ENCODE data around the gene CIRBP.

CIRBP gene

DNA sequence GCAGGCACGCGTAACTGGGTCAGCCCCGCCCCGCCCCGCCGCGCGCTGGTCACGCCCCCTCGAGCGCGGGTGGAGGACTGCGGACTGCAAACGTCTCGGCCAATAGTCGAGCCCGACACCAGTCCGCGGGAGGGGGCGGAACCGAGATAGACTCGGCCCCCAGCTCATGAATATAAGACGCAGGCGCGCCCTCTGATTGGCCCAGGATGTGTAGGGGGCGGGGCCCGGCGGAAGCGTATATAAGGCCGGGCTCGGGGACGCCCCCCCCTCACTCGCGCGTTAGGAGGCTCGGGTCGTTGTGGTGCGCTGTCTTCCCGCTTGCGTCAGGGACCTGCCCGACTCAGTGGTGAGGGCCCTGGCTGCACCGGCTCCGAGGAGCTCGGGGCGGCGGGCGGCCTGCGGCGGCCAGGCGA, at the start of gene CIRBP:
Gene CIRBP, plus strand, starts transcription at position 268 of the 413 bp plus-strand sequence. CDS start 1,602 bp downstream, outside the sequence.
- DNase-seq, result peak; percentile 99

DNA sequence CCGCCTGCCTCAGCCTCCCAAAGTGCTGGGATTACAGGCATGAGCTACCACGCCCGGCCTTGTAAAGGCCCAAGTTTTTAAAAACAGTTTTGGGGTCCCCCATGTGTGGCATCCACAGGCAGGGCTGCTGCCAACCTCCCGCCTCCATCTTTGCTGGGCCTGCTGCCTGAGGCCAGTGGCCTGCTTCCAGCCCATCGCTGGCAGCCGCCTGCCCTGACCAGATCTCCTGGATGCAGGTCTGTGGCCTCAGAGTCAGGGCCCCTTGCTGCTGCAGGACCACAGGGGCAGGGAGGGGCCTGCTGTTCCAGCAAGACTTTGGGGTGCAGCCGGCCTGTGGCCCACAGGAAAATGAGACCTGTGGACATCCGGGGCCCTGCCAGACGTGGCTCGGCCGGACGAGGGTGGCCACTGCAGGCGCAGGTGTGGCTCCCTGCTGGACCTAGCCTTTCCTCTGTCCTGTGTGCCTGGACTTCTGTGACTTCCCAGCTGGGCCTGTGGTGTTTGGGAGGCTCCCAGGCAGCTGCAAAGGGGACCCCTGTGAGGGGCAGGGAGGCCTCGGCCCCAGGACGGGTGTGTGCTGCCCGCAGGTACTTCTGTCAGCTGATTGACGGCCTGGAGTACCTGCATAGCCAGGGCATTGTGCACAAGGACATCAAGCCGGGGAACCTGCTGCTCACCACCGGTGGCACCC, 49.2 kb upstream of the CIRBP start:
- DNase-seq, result no peak

DNA sequence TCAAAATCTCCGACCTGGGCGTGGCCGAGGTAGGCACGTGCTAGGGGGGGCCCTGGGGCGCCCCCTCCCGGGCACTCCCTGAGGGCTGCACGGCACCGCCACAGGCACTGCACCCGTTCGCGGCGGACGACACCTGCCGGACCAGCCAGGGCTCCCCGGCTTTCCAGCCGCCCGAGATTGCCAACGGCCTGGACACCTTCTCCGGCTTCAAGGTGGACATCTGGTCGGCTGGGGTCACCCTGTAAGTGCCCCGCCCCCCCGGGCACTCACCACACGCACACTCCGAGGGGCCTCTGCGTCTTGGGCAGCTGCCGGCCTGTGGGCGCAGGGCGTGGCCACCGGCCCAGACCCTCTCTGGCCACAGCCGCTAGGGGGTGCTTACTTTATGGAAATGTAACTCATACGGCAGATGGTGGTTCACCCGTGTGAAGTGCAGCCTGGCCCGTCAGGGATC, 48.6 kb upstream of the CIRBP start:
- no peak for DNase-seq

DNA sequence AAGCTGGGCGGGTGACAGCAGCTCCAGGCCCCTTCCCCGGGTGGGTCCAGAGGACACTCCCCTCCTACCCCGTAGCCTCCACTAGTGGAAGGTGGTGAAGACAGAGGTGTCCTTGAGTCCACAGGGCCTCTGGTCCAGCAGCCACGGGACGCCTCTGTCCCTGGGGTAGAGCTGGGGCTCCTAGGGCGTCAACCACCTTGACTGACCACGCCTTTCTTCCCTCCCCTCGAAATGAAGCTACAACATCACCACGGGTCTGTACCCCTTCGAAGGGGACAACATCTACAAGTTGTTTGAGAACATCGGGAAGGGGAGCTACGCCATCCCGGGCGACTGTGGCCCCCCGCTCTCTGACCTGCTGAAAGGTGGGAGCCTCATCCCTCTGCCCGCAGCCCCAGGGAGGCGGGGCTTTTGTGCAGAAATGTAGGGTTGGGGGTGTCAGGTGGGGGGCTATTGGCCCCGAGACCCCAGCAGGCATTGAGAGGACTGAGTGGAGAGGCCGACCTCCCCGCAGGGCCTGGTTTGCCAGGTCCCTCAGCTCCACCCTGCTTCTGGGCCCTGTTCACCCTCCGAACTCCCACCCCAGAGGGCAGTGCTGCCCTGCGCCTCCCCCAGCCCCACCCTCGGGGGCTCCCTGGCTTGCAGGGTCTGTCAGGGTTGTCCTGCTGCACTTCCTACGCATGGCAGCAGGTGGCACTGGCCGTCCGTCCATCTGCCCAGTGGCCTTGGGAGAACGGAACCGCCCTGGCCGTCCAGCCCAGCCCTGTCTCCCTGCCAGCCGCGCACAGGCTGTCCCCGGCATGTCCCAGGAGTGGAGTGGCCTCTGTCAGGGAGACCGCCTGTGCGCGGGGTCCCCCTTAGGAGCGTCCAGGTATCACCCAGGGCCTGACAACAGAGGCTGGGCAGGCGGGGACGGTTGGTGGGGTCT, 47.9 kb upstream of the CIRBP start:
- no peak for DNase-seq

DNA sequence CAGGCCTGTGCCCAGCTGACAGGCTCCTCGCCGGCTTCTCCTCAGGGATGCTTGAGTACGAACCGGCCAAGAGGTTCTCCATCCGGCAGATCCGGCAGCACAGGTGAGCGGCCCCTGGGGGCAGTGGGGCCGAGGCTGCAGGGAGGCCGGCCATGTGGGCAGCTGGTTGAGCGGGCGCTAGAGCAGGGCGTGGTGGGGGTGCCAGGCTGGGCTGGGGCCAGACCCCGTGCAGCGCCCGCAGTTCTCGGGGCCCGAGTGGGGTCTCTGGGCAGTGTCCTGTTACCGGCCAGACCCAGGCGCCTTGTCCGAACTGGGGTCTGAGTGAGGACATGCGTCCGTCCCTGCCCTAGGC, 47.3 kb upstream of the CIRBP start:
- DNase-seq, result no peak

DNA sequence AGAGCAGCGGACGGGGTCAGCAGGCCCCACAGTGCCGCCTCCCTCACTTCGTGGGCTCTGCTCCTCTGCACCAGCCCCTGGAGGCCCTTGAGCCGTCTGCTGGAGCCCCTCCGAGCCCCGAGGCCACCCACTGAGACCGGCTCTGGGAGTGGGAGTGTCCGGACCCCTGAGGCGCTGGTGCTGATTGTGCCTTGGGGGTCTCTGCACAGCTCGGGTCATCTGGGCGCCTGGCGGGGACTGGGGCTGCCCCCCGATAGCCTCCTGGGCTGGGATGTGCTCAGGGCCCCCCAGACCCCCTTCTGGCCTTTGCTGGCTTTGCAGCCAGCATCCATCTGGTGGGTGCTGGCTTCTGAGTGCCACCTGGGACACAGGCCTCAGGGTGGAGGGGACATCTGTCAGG, 46.7 kb upstream of the CIRBP start:
- no peak for DNase-seq

DNA sequence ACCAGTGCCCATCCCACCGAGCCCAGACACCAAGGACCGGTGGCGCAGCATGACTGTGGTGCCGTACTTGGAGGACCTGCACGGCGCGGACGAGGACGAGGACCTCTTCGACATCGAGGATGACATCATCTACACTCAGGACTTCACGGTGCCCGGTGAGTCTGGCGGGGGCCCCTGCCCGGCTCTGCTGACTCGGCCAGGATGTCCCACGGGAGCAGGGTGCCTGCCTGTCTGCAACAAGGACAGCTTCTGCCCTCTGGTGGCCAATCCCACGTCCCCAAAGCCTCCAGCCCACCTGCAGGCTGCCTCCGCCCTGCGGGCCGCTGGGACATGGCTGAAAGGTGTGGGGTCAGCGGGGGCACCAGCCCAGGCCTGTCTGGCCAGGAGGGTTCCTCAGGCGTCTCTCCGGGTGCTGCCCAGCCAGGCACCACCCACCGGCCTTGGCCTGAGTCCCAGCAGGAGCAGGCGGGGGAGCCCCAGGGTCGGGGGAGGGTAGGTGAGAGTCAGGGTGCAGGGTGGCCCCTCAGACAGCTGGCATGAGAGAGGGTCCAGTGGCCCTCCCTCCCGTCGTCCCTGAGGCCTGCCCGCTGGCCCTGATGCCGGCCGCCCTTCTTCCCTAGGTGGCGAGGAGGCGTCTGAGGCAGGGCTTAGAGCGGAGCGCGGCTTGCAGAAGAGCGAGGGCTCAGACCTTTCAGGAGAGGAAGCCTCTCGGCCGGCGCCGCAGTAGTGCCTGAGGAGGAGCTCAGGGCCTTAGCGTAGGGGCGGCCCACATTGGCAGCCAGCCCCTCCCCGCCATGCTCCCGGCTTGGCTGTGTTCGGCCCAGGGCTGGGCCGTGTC, 45.9 kb upstream of the CIRBP start:
- DNase-seq, result peak; percentile 50

DNA sequence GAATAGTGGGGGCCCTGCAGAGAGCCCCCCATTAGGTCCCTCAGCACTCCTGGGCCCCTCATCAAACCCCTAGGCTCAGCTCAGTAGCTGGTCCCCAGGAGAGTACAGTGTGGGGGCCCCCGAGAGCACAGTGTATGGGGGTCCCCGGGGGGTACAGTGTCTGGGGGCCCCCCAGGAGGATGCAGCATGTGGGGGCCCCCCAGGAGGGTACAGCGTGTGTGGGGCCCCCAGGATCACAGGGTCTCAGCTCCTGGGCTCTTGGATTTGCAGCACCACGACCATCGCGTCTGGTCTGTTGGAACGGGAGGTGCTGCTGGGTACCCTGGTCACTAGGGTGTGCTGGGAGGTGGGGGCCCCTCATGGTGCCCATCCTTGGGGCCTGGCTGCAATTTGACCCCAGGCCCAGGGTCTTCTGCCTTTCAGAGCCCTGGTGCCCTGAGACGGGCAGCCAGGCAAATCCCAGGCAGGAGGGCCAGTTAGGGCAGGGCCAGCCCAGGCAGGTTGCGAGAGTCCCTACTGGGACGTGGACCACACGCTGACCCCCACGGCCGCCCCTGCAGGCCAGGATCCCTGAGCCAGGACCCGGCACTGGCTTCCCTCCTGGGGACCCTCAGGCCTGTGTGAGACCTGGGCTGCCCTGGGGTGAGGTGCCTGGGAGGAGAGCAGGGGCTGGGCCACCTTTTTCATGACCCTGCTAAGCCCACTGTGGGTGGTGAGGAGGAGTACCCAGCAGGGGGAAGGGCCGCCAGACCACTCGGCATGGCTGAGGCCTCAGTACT, 44.9 kb upstream of the CIRBP start:
- DNase-seq, result no peak

DNA sequence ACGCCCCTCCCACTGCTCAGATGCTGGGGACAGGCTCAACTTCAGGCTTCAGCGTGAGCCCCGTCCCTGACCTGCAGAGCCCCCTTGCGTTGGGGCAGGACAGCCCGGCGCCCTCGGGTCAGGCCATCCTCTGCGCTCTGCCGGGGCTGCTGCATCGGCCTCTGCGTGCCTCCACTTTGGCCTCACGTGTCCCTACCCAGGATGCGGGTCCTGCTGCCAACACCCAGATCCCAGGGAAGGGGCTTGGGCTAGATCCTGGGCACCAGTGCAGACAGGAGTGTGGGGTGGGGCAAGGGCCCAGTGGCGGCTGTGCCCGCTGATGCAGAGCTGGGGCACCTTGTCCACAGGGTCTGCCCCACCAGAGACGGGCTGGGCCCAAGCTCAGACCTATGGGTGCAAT, 44.3 kb upstream of the CIRBP start:
- DNase-seq, result no peak

DNA sequence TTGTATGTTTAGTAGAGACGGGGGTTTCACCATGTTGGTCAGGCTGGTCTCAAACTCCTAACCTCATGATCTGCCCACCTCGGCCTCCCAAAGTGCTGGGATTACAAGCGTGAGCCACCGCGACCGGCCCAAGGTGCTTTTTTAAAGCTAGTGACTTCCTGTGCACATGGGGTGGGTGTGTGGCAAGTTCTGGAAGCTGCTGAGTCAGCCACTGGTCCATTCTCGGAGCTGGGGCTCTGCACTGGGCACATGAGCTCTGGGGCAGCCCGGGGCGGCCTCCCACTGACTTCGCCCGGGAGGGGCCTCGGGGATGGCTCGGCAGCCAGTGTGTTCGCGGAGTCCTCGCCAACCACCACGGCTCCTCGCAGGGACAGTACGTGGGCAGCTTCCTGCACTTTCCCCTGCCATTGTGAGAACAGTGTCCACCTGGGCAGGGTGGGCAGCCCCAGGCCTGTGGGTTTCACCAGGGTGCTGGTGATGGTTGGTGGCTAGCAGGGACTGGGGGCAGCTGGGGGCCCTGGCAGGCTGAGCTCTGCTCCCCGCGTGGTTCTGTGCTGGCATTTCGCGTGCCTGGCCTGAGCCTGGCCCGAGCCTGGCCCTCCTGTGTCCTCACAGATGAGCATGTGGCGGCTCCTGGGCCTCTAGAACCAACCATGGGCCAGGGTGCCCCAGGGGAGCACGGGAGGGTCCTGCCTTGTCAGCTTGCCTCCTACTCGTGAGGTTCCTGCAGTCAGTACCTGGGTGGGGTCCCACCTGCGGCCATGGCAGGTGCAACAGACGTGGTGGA, 43.5 kb upstream of the CIRBP start:
- DNase-seq, result no peak

DNA sequence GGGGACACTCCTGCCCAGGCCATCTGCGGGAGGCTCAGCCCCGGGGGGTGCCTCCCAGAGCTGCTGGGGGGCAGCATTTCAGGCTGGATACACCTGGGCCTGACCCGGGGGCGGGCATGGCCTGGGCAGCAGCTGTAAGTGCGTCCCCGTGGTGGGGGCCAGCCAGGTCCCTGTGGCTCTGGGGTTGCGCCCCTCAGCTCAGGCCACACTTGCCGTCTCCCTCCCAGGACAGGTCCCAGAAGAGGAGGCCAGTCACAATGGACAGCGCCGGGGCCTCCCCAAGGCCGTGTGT, 43.0 kb upstream of the CIRBP start:
- DNase-seq, result no peak

DNA sequence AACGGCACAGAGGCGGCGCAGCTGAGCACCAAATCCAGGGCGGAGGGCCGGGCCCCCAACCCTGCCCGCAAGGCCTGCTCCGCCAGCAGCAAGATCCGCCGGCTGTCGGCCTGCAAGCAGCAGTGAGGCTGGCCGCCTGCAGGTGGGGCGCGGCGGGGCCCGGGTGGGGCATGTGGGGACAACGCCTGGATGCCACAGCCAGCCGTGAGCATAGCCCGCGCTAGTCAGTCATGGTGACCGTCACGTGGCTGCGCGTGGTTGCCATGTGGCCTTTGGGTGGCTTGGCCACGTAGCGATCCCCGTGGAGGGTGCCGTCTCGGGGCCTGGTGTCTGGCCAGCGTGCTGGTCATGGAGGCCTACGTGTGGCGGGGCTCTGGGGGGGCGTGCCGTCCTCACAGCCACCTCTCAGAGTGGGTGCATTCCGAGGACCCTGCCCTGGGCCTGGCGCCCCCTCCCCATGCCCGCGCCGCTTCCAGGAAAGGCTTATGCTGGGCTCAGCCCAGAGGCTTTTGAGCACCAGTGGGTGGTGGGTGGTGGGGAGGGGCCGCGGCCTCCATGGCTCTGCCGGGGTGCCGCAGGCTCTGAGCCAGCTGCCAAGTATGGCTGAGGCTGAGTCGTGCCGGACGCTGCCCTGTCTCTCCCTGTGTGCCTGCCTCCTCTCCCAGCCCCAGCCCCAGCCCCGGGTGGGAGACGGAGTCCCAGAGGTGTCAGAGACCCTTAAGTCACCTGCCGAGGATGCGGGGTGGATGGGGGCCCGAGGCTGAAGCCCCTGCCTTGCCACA, 42.4 kb upstream of the CIRBP start:
- DNase-seq, result no peak

DNA sequence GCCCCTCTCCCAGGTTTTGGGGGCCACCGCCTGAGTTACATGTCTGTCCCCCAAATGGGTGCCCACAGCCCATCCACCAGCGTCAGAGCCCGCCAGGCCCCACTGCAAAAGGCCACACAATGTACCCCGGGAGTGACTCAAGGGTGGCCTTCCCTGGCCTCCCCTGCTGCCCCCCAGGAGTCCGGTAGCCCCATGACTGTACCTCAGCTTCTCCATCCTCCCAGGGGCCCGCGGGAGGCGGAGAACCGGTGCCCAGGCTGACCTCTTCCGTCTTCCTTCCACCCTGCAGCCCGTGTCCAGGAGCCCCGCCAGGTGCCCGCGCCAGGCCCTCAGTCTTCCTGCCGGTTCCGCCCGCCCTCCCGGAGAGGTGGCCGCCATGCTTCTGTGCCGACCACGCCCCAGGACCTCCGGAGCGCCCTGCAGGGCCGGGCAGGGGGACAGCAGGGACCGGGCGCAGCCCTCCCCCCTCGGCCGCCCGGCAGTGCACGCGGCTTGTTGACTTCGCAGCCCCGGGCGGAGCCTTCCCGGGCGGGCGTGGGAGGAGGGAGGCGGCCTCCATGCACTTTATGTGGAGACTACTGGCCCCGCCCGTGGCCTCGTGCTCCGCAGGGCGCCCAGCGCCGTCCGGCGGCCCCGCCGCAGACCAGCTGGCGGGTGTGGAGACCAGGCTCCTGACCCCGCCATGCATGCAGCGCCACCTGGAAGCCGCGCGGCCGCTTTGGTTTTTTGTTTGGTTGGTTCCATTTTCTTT, 41.7 kb upstream of the CIRBP start:
- no peak for DNase-seq

DNA sequence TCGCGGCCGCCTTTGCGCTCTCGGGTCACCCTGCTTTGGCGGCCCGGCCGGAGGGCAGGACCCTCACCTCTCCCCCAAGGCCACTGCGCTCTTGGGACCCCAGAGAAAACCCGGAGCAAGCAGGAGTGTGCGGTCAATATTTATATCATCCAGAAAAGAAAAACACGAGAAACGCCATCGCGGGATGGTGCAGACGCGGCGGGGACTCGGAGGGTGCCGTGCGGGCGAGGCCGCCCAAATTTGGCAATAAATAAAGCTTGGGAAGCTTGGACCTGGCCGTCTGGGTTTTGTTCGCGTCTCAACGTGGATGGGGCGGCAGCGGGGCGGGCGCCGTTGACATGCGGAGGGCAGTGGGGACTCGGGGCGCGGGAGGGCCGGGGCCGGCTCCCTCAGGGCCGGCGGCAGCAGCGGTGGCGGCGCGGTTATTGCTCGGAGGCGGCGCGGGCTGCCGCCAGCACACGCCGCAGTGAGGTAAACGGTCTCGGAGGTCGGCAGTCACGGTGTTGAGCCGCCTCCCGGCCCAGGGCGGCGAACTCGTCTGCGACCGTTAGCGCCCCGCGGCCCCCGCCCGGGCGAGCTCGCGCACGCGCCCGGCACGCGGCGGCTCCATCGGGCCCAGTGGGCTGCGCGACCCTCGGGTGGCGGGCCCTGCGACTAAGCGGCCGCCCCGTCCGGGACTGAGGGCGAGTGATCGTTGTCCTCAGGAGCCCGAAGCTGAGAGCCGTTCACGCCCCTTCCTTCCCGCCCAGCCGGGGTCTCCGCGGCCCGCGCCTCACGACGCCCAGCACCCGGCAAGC, 40.8 kb upstream of the CIRBP start:
- DNase-seq, result no peak

DNA sequence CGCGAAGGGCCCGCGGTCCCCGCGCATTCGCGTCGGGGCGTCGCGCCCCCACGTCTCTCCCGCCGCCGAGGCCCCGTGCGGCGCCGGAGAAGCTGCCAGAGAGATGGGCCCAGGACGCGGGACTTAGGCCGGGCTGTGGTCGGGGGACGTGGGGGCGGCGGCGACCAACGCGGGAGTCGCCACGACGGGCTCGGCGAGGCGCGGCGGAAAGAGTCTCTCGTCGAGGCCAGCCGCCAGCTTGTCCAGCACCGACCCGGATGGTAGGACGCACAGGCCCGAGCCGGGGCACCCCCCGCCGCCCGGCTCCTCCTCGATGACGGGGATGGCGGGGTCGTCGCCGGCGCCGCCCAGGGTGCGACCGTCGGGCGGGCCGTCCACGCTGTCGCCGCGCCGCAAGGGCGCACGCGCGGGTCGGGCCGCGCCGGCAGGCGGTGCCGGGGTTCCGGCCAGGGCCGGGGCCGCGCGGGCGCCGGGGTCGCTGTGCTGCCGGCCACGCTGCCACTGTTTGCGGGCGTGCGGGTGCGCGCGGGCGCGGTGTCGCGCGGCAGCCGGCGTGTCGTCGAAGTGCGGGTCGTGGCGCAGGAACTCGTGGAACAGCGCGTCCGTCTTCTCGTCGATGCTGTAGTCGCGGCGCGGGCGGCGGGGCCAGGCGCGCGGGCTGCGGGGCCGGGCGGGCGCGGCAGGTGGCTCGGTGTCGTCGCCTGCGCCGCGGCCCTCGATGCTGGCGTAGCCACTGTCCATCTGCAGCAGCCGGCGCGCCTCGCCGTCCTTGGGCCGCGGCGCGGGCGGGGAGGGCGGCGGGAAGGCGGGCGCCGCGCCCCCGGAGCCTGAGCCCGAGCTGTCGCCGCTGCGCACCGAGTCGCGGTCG, 39.8 kb upstream of the CIRBP start:
- no peak for DNase-seq

DNA sequence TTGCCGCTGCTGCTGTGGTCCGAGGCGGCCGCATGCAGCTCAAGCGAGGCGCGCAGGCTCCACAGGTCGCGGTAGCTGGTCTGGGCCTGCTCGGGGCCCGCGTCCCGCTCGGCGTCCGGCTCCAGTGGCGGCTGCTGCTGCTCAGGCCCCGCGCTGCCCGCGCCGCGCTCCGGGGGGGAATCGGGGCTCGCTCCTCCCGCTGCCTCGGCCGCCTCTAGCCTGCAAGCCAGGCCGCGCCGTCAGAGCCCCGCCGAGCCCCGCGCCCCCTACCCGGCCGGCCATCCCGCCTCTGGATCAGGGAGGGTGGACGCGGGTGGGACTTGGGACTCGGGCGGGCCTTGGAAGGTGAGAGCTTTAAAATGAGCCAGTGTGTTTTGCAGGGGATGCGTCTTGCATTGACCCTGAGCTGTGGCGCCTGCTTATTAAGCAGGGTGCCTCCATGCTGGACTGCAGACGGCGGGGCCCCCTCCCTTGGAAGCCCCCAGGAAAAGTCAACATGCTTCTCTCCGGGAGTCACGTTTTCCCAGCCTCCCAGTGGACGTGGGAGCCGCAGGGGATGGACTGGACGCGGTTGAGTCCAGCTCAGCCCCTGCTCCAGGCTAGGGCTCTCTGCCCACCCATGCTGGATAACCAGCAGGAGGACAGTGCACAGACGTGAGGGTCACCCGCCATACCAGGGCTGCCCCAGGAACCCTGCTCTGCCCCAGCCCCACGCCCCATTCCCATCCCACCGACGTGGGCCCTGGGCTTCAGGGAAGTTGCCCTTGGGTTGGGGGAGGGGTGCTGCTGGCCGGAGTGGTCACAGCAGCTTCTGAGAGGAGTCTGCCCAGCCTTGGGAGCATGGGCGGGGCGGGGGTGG, 39.0 kb upstream of the CIRBP start:
- no peak for DNase-seq

DNA sequence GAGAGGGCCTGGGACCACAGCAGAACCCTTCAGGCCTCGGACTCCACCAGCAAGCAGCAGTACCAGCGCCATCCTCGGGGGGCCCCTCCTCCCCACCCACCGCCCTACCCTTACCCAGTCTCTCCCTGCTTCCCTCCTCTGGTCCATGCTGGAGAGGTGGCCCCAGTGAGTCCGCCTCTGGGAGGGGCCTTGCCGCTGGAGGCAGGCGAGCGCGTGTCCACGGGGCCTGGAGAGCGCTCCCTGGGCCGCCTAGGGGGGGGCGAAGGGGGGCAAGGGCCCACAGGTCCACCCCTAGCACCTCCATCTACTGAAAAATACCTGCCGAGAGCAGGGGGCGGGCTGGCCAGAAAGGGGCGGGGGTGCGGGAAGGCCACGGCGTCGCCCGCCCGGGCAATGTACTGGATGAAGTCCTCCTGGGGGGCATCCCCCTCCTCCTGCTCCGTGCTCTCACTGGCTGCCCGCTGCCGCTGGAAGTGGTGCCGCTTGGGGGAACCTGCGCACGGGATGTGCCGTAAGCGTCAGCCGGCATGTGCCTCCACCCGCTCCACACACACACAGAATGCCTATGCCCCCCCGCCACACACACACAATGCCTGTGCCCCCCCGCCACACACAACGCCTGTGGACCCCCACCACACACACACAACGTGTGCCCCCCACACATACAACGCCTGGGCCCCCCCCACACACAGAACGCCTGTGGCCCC, 38.2 kb upstream of the CIRBP start:
- no peak for DNase-seq
